Measurements from ENCODE around the gene MRPL12. TPM values are rescaled to one million over a fixed set of nuclear protein-coding genes. Genes with fewer than 3 reads are reported as not detected.

Gene MRPL12
- total and polyA plus RNA-seq, 9 of the 15 experiments (the other 6 are each of a cell fraction or from before 2014, with no cell fraction given), result 0.94 to 338 (median 100) TPM

- TF ChIP-seq, protein P1, sequence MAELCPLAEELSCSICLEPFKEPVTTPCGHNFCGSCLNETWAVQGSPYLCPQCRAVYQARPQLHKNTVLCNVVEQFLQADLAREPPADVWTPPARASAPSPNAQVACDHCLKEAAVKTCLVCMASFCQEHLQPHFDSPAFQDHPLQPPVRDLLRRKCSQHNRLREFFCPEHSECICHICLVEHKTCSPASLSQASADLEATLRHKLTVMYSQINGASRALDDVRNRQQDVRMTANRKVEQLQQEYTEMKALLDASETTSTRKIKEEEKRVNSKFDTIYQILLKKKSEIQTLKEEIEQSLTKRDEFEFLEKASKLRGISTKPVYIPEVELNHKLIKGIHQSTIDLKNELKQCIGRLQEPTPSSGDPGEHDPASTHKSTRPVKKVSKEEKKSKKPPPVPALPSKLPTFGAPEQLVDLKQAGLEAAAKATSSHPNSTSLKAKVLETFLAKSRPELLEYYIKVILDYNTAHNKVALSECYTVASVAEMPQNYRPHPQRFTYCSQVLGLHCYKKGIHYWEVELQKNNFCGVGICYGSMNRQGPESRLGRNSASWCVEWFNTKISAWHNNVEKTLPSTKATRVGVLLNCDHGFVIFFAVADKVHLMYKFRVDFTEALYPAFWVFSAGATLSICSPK (IDR thresholded peaks at IDR 0.05; ENCODE audit: borderline replicate concordance), result no peak
- TF ChIP-seq DACH1 (IDR thresholded peaks at IDR 0.05; ENCODE audit: partially characterized antibody) (no peak), CBX2 (IDR thresholded peaks at IDR 0.05; ENCODE audit: insufficient read depth, low read length, poor library complexity, severe bottlenecking) (no peak), CBX8 (IDR thresholded peaks at IDR 0.05; ENCODE audit: borderline replicate concordance, extremely low read depth, low read depth, low read length, poor library complexity, severe bottlenecking) (no peak), FOXK2 (conservative IDR thresholded peaks at IDR 0.05 in 1 of 2, IDR thresholded peaks at IDR 0.05 in 1 of 2; ENCODE audit: low read depth in 2 of 2) (peak in 1 of 2 experiments; percentile 45; a peak in 1 of 4 replicates), ZNF232 (CRISPR knock-in tag; IDR thresholded peaks at IDR 0.05) (0 out of 2 replicates have a peak, but pooled peaks have one; percentile 55), TAF1 (IDR thresholded peaks at IDR 0.05; ENCODE audit: control insufficient read depth, extremely low read depth, insufficient read depth, low read length, severe bottlenecking) (peak; percentile 92), FIP1L1 (IDR thresholded peaks at IDR 0.05; ENCODE audit: low read depth, low read length, poor library complexity, severe bottlenecking) (peak; percentile 99), ZFP1 (CRISPR knock-in tag; IDR thresholded peaks at IDR 0.05) (no peak), TARDBP (IDR thresholded peaks at IDR 0.05) (0 out of 2 replicates have a peak, but pooled peaks have one; percentile 21), HMG20B (CRISPR knock-in tag; IDR thresholded peaks at IDR 0.05) (no peak), TSHZ1 (CRISPR knock-in tag; IDR thresholded peaks at IDR 0.05) (no peak), ZNF124 (CRISPR knock-in tag; IDR thresholded peaks at IDR 0.05) (no peak), PTTG1 (tag; IDR thresholded peaks at IDR 0.05; ENCODE audit: low read depth) (no peak), XRCC4 (IDR thresholded peaks at IDR 0.05; ENCODE audit: extremely low read depth, insufficient read depth, insufficient read length) (no peak), ZNF146 (CRISPR knock-in tag; IDR thresholded peaks at IDR 0.05; ENCODE audit: unreplicated experiment) (no peak), ZNF134 (CRISPR knock-in tag; conservative IDR thresholded peaks at IDR 0.05) (no peak), SOX6 (IDR thresholded peaks at IDR 0.05) (peak; percentile 60; the same call in 1 of the 2 replicates), E2F5 (CRISPR knock-in tag; IDR thresholded peaks at IDR 0.05) (no peak)
- TF ChIP-seq, protein P2, sequence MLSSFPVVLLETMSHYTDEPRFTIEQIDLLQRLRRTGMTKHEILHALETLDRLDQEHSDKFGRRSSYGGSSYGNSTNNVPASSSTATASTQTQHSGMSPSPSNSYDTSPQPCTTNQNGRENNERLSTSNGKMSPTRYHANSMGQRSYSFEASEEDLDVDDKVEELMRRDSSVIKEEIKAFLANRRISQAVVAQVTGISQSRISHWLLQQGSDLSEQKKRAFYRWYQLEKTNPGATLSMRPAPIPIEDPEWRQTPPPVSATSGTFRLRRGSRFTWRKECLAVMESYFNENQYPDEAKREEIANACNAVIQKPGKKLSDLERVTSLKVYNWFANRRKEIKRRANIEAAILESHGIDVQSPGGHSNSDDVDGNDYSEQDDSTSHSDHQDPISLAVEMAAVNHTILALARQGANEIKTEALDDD (IDR thresholded peaks at IDR 0.05), result no peak
Observed at GRCh38 chr17:81702934-81703746, at the start of gene MRPL12 (continued).
